ENCODE results near the gene RPS18.

RPS18 gene

DNA sequence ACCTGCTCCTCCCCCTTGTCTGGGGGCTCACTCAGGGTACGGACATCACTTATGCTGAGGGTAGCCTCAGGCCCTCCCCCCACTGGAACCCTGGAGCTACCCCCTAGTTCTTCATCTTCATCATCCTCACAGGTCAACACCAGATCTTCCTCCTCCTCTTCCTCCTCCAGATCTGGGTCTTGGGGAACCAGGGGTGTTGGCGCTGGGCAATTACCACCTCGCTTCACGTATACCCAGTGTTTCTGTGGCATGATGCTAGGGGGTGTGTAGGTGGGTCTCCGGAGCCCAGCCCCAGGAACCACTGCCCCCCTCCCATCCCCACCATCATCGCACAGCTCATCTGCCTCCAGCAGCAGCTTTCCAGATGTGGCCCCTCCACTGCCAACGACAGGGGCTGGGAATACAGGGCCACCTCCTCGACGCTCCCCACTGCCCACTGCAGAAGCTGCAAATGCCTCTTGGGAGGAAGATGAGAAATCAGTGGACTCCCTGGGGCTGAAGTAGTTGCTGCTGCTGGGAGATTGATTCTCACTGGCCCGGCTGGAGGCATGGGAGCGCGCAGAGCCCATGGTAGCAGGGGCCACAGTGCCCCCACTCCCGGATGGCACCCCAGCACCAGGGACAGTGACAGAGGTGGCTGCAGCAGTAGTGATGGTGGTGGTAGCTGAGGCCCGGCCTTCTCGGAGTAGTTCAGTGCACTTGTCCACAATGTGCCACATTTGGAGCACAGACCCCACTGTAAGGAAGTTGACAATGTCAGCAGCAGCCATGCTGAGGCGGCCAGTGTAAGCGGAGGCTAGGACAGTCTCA is 44.1 kb downstream of the RPS18 start:
- DNase-seq: no peak

DNA sequence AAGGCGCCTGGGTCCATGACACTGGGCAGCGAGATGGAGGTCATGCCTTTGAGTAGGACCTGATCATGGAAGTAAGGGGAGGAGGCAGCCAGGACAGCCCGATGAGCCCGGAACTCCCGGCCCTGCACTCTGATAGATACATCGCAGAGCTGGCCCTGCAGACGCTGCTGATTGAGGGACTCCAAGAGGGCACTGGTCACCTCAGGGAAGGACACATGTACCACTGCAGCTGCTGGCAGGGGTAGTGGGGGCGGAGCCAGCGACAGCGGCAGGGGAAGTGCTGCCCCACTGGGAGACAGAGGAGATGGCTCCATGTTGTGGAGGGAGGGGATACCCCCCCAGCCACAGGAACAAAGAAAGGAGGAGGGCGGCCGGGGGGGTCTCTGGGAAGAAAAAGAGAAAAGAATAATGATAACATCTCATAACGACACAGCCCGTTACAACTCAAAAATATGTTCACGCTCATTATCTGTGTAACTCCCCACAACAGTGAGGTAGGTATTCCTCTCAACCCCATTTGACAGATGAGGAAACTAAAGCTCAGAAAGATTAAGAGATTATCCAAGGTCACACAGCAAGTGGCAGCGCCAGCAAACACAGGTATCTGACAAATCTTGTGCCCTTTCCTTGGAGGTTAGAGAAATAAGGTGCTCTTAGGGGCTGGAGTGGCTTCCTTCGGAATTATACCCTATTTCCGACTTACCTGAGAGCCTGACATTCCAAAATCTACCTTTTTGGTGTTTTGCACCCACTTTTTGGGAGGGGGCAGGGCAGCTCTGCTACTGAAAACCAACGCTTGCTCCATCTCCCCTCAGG is 44.9 kb downstream of the RPS18 start:
- DNase-seq: no peak

DNA sequence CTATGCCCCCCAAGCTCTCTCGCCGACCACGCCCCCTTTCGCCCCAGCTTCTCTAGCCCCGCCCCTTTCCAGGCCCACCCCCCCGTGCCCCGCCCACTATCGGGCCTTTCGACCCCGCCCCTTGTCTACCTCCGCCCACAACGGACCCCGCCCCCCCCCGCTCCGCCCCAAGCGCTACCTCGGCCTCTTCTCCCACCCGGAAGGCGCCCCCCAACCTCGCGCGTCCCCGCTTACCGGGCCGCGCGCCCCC is 45.5 kb downstream of the RPS18 start:
- DNase-seq: peak in 1 of 2 experiments; percentile 60

DNA sequence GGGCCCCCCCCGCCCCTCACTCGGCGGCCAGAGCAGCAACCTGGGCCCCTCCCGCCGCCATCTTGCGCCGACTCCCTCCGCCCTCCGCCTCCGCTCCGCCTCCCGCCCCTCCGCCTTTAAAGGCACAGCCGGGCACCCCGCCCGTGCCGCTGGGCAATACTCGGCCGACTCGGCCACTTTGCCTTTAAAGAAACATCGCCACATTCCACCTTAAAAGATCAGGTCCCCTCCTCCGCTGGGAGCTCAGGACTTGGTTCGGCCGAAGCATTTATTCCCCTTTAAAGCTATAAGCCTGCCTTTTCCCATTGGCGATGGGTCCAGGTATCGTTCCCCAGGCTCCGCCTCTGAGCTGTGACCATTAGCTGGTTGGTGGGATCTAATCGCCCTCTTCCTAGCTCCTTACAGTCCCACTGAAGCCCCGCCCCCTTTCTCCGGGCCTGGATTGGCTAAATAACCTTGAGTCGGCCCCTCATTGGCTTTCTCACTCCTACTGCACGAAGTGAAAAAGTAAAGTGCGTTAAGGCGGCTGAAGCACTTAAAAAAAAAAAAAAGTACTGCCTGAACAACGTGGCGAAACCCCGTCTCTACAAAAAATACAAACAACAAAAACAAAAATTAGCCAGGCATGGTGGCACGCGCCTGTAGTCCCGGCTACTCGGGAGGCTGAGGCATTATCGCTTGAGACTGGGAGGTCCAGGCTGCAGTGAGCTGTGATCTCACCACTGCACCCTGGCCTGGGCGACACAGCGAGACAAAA is 46.0 kb downstream of the RPS18 start, which contains the start of gene ZBTB22:
Gene ZBTB22 (minus strand): TSS at position 76 of the 757 bp plus-strand sequence. CDS start 828 bp downstream, outside the sequence.
- peak; percentile 99 for DNase-seq

DNA sequence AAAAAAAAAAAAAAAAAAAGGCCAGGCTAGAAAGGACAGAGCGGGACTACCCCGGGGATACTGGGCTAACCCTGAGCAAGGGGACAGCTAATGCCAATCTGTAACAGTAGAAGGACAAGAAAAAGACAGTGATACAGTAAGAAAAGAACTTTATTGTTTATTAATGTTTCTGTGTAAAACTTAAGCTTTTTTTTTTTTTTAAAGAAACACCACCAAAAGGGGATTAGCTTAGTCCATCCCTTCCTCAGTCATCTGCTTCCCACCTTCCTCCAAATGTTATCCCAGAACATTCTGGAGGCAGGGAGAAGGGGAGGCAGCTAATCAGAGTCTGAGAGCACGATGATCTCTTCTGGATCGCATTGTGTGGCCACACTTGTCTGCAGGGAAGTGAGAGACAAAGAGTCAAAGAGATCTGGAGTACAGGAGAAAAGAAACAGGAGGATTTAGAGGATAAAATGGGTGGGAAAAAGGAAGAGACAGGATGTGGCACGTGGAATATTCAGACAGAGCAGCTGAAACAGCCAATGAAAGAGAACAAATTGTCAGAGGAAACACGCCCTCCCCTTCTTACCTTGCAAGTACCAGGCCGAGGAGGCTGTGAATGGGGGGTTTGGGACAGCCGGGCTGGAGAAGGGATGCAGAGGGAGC is 46.7 kb downstream of the RPS18 start:
- no peak for DNase-seq

DNA sequence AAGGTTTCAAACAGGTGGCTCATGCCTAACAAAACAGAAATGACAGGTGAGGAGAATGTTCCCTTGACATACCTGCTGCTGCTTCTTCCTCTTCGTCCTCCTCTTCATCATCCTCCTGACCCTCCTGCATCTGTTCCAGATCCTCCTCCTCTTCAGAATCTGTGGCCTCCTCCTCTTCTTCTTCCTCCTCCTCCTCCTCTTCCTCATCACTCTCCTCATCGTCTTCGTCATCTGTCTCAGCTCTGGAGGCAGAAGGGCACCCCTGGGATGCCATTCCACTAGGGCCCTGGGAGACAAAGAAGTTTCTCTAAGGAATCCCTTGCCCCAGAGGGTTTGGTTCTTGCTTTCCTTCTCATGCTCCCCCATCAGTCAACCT is 48.1 kb downstream of the RPS18 start:
- DNase-seq: no peak

DNA sequence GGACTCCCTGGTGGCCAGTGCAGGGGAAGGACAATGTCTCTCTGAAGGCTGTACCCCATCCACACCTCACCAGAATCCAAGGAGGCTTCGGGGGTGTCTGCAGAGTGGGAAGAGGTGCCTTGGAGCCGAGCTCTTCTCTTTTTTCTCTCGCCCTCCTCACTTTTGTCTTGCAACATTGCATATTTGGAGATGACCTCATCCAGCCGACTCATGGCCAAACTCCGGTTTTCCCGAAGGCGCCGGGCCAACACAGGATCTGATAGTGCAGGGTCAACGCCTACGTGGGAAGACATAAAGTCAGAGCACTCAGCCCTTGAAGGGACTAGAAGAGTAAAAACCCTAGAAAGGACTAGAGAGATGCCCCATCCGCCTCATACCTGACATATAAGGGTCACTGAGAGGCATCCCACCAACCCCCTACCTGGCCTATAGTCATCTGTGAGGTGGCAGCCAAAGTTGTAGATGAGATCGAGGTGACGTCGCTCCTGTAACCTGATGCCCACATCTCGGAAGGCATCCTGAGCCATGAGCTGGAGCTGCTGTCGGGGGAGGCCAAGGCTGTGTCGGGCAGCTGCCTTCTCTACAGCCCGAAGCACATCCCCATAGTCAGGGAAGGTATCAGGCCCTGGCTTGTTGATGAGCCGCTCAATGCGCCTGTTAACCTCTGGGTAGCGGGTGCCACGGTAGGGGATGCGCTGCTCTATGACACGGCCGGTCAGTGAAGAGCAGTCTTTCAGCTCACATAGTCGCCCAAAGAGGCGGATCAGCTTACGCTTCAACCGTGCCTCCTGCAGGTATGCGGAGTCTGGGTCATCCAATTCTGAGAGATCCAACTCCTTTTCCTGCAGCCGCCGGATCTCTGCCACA is 48.7 kb downstream of the RPS18 start:
- DNase-seq: no peak

GRCh38 chr6:33321227-33321626 is 49.4 kb downstream of the RPS18 start:
- DNase-seq: no peak

DNA sequence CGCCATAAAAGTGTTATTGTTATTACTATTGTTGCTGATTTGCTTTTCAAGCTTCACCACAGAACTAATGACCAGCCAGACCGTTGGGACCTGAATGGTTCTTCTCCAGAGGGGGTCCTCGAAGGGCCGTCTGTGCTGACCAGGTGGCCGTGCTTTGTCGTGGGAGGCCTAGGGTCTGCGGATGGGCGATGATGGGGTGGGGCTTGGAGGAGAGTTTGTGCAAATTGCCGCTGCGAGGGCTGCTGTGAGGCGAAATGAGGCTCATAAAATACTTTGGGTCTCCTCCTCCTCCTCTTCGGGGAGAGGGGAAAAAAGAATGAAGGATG is 51.7 kb downstream of the RPS18 start:
- DNase-seq: no peak

DNA sequence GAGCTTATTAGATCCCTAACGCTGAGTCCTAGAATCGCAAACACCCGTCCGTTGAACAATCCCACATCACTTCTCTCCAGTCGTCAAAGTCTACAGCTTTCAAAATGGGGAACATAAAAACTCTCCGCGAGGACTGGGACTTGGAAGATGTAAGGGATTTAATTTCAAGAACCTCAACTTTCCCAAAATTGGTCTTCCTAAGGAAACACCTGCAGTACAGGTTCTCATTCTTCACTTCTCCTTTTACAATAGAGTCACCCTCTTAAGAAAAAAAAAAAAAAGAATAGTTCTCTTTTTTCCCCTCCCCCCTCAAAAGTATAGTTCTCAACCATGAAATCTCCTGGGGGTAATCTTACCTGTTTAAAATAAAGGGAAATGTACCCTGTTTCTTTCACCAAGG is 52.2 kb downstream of the RPS18 start:
- peak in 1 of 2 experiments; percentile 10 for DNase-seq
